ENCODE measurements around the gene FMN1. TPM values are rescaled to one million over a fixed set of nuclear protein-coding genes. Genes with fewer than 3 reads are reported as not detected.

Gene FMN1
- total RNA-seq, 1 experiment from 2014 or later, result 25.8 TPM

DNA sequence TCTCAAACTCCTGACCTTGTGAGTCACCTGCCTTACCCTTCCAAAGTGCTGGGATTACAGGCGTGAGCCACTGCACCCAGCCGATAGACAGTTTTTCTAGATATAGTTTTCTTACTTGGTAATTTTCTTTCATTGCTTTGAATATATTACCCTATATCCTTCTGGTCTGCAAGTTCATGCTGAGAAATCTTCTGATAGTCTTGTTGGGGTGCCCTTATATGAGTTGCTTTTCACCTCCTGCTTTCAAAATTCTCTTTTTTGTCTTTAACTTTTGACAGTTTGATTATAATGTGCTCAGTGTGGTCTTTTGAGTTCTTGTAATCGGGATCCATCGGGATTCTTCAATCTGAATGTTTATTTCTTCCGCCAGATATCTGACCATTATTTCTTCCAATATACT lies 259.4 kb downstream of the FMN1 start:
- ChIA-PET POLR2A (ENCODE audit: unreplicated experiment) (no interaction called here), CTCF (no interaction called here)
- Histone ChIP-seq H3K27me3 (ENCODE audit: insufficient read depth, low read depth) (no peaks in the 10 kb centered on the region), H3K4me3 (no peak overlapping the region), H3K9me2 (ENCODE audit: insufficient read depth) (no peaks in the 10 kb centered on the region), H3K4me2 (no peak overlapping the region), H3F3A (ENCODE audit: insufficient read depth, low read depth) (no peaks in the 10 kb centered on the region), H3K4me1 (replicated peaks; ENCODE audit: insufficient read depth) (no peaks in the 10 kb centered on the region), H2AFZ (no peak overlapping the region), H3K79me2 (ENCODE audit: low read depth) (no peaks in the 10 kb centered on the region), H3K36me3 (ENCODE audit: low read depth) (no peaks in the 10 kb centered on the region), H4K20me1 (ENCODE audit: insufficient read depth) (no peaks in the 10 kb centered on the region), H3K27ac (no peak overlapping the region), H3K9me3 (ENCODE audit: insufficient read depth, low read depth) (0 out of 2 replicates have a peak, but pooled peaks cover 2% of the 10 kb centered on the region)
- no TSS peak for BruUV-seq (replicated peaks)
- intact Hi-C loops (cut with micrococcal nuclease; ENCODE audit: unreplicated experiment), result no loop called here
- TF ChIP-seq, protein P1, sequence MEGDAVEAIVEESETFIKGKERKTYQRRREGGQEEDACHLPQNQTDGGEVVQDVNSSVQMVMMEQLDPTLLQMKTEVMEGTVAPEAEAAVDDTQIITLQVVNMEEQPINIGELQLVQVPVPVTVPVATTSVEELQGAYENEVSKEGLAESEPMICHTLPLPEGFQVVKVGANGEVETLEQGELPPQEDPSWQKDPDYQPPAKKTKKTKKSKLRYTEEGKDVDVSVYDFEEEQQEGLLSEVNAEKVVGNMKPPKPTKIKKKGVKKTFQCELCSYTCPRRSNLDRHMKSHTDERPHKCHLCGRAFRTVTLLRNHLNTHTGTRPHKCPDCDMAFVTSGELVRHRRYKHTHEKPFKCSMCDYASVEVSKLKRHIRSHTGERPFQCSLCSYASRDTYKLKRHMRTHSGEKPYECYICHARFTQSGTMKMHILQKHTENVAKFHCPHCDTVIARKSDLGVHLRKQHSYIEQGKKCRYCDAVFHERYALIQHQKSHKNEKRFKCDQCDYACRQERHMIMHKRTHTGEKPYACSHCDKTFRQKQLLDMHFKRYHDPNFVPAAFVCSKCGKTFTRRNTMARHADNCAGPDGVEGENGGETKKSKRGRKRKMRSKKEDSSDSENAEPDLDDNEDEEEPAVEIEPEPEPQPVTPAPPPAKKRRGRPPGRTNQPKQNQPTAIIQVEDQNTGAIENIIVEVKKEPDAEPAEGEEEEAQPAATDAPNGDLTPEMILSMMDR (conservative IDR thresholded peaks at IDR 0.05), result no peak
- TF ChIP-seq EZH2 (IDR thresholded peaks at IDR 0.05; ENCODE audit: low read depth), result no peak
- DNase-seq, result no peak

DNA sequence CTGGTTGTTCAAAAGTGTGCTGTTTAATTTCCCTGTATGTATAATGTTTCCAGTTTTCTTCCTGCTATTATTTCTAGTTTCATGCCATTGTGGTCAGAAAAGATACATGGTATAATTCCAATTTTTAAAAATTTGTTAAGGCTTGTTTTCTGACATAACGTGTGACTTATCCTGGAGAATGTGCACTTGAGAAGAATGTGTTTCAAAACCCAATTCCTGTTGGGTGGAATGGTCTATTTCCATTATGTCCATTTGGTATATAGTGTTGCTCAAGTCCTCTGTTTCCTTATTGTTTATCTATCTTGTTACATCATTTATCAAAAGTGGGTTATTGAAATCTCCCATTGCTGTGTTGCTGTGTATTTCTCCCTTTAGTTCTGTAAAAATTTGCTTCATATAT lies 261.3 kb downstream of the FMN1 start:
- H3K4me3 ChIP-seq, result no peak overlapping the region
- H4K20me1 ChIP-seq (ENCODE audit: insufficient read depth), result no peaks in the 10 kb centered on the region
- H3K4me1 ChIP-seq (replicated peaks; ENCODE audit: insufficient read depth), result no peaks in the 10 kb centered on the region
- no peak overlapping the region for H2AFZ ChIP-seq
- no peak for DNase-seq
- no peaks in the 10 kb centered on the region for H3K9me2 ChIP-seq (ENCODE audit: insufficient read depth)
- POLR2A ChIA-PET (ENCODE audit: unreplicated experiment), result no interaction called here
- TF ChIP-seq EZH2 (IDR thresholded peaks at IDR 0.05; ENCODE audit: low read depth), result no peak
- TF ChIP-seq, protein P1 (conservative IDR thresholded peaks at IDR 0.05), result no peak
- H3F3A ChIP-seq (ENCODE audit: insufficient read depth, low read depth), result no peaks in the 10 kb centered on the region
- H3K27me3 ChIP-seq (ENCODE audit: insufficient read depth, low read depth), result no peaks in the 10 kb centered on the region
- CTCF ChIA-PET, result no interaction called here
- intact Hi-C loops (cut with micrococcal nuclease; ENCODE audit: unreplicated experiment), result no loop called here
- H3K9me3 ChIP-seq (ENCODE audit: insufficient read depth, low read depth), result 0 out of 2 replicates have a peak, but pooled peaks cover 2% of the 10 kb centered on the region
- no peaks in the 10 kb centered on the region for H3K36me3 ChIP-seq (ENCODE audit: low read depth)
- H3K79me2 ChIP-seq (ENCODE audit: low read depth), result no peaks in the 10 kb centered on the region
- BruUV-seq (replicated peaks), result no TSS peak
- H3K4me2 ChIP-seq, result no peak overlapping the region
- H3K27ac ChIP-seq, result no peak overlapping the region

DNA sequence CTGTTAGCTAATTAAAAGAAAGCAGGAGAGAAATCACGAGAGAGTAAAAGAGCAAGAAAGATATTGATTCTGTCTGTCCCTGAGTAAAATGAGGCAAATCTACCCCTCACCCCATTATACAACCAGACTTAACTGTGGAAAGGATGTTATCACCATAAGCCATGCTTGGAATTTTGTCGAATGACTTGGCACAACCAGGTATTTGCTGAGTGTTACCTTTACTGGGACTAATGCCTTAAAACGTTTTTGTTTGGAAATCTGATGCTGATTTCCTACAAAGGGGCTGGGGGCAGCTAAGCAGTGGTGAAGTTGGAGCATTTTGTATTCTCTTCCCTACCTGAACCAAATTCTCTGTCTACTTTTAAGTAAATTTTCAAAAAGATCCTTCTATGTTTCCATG lies 265.6 kb downstream of the FMN1 start:
- no TSS peak for BruUV-seq (replicated peaks)
- intact Hi-C loops (cut with micrococcal nuclease; ENCODE audit: unreplicated experiment), result no loop called here
- no peaks in the 10 kb centered on the region for H3K36me3 ChIP-seq (ENCODE audit: low read depth)
- H3K4me2 ChIP-seq, result no peak overlapping the region
- no peak overlapping the region for H3K27ac ChIP-seq
- no peaks in the 10 kb centered on the region for H3F3A ChIP-seq (ENCODE audit: insufficient read depth, low read depth)
- H2AFZ ChIP-seq, result no peak overlapping the region
- H3K4me1 ChIP-seq (replicated peaks; ENCODE audit: insufficient read depth), result no peaks in the 10 kb centered on the region
- no peaks in the 10 kb centered on the region for H4K20me1 ChIP-seq (ENCODE audit: insufficient read depth)
- H3K4me3 ChIP-seq, result no peak overlapping the region
- no peaks in the 10 kb centered on the region for H3K27me3 ChIP-seq (ENCODE audit: insufficient read depth, low read depth)
- ChIA-PET POLR2A (ENCODE audit: unreplicated experiment) (interaction anchor here (0.7 kb wide), 1 partner anchor 44 kb away, joined by 3 read pairs; no protein-coding TSS in a partner anchor), CTCF (no interaction called here)
- no peak for DNase-seq
- H3K9me3 ChIP-seq (ENCODE audit: insufficient read depth, low read depth), result 0 out of 2 replicates have a peak, but pooled peaks cover 2% of the 10 kb centered on the region
- no peaks in the 10 kb centered on the region for H3K9me2 ChIP-seq (ENCODE audit: insufficient read depth)
- H3K79me2 ChIP-seq (ENCODE audit: low read depth), result no peaks in the 10 kb centered on the region
- TF ChIP-seq, protein P1 (conservative IDR thresholded peaks at IDR 0.05), result no peak
- TF ChIP-seq EZH2 (IDR thresholded peaks at IDR 0.05; ENCODE audit: low read depth), result no peak
